Heart left ventricle (tissue), 13 donors: ENCODE measurements around the gene BAIAP2L2.
"Not testable (repeated sequence)": the region's sequence is repeated elsewhere in the genome, so short reads cannot be mapped to it uniquely, and the experiment has no call there.

Source experiments
- POLR2A ChIP-seq, 2 donors: fragments of 450-650 bp; IDR thresholded peaks; one replicate each; pipeline ENCODE4 v1.6.1; 2017; ENCODE audit warnings: antibody characterized with exemption in 2 of 2, mild to moderate bottlenecking in 2 of 2, moderate library complexity in 2 of 2
- TF ChIP-seq, protein P1 (sequence below), 12 donors: fragments of 200-600 bp; sonication (generic) in 4 of 12; IDR thresholded peaks; one replicate each; pipeline versions ENCODE4 v1.5.0 to v1.8.0; 2018 to 2022; ENCODE audit warnings: antibody characterized with exemption in 12 of 12, mild to moderate bottlenecking in 5 of 12
- donor health status: ischemic (EF 13 %, LVEDD 7.1; RV severe dilation, severe dysfunction).
- donor health status: DM: no; HTN: yes; CAD: no.
- donor health status: DM: no; HTN: no; CAD: no.
- donor health status: ischemic (EF 25% LVEDD 6.9; RV normal size, moderate dysfunction).
- donor health status: ischemic (EF 25% LVEDD 5.7; RV mildly dilated, moderate dysfunction).
- donor health status: ischemic (EF 35%, LVEDD 5.7; RV mildly dilated, moderate dysfunction).
- donor health status: nonischemic (EF 11% LVEDD 7.7; RV severe dilation, severe dysfunction).
- donor health status: DM: yes; HTN: yes; CAD: no.
- donor health status: PGD.
- donor health status: ischemic (EF 29% LVEDD 5.4; RV normal size, mild dysfunction).
- donor health status: nonischemic (EF 23%, LVEDD 6.1; RV moderate dilation, normal function).

GRCh38 chr22:38146166-38146565, 35.7 kb upstream of the BAIAP2L2 start:
- TF ChIP-seq, protein P1, sequence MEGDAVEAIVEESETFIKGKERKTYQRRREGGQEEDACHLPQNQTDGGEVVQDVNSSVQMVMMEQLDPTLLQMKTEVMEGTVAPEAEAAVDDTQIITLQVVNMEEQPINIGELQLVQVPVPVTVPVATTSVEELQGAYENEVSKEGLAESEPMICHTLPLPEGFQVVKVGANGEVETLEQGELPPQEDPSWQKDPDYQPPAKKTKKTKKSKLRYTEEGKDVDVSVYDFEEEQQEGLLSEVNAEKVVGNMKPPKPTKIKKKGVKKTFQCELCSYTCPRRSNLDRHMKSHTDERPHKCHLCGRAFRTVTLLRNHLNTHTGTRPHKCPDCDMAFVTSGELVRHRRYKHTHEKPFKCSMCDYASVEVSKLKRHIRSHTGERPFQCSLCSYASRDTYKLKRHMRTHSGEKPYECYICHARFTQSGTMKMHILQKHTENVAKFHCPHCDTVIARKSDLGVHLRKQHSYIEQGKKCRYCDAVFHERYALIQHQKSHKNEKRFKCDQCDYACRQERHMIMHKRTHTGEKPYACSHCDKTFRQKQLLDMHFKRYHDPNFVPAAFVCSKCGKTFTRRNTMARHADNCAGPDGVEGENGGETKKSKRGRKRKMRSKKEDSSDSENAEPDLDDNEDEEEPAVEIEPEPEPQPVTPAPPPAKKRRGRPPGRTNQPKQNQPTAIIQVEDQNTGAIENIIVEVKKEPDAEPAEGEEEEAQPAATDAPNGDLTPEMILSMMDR (IDR thresholded peaks at IDR 0.05), result not testable (repeated sequence)
- not testable (repeated sequence) for TF ChIP-seq POLR2A (IDR thresholded peaks at IDR 0.05)
